ENCODE results near the gene APOB.

DNA sequence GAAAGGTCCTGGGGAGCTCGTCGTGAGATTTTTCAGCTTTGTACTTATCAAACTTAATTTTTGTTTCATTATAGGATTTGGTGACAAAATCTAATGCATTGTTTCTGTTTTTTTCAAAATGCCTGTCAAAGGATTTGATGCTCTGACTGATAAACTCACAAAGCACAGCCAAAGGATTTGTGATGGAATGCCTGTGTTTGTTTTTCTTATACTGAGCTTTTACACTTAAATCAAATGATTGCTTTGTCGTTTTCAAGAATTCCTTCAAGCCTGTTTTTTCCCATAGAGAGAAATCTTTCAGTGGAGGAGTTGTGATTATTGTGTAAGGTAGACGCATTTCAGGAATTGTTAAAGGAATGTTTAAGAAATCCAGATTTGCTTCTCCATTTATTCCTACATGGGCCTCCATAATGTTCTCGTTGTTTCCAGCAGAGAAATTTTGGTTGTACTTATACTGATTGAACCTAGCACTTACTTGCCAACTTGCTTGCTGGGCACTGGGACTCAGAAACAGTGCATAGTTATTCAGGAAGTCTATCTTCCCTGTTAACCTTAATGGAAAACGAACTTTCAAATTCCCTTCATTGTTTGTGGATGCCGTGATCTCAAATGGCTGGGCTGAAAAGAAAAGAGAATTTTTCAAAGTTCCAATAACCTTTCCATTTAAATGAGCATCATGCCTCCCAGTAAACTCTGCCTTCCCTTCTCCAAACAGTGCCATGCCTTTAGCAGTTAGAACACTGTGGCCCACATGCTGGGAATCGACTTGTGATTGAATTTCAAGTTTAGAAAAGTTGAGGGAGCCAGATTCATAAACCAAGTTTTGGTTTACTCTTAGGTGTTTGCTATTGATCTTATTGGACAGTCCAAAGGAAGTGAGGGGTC is 36.5 kb downstream of the APOB start:
- TF ChIP-seq, protein P1, sequence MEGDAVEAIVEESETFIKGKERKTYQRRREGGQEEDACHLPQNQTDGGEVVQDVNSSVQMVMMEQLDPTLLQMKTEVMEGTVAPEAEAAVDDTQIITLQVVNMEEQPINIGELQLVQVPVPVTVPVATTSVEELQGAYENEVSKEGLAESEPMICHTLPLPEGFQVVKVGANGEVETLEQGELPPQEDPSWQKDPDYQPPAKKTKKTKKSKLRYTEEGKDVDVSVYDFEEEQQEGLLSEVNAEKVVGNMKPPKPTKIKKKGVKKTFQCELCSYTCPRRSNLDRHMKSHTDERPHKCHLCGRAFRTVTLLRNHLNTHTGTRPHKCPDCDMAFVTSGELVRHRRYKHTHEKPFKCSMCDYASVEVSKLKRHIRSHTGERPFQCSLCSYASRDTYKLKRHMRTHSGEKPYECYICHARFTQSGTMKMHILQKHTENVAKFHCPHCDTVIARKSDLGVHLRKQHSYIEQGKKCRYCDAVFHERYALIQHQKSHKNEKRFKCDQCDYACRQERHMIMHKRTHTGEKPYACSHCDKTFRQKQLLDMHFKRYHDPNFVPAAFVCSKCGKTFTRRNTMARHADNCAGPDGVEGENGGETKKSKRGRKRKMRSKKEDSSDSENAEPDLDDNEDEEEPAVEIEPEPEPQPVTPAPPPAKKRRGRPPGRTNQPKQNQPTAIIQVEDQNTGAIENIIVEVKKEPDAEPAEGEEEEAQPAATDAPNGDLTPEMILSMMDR (IDR thresholded peaks at IDR 0.05): no peak
- no peak for TF ChIP-seq POLR2A (IDR thresholded peaks at IDR 0.05)
